ENCODE measurements around the gene DDIAS.

DDIAS gene

DNA sequence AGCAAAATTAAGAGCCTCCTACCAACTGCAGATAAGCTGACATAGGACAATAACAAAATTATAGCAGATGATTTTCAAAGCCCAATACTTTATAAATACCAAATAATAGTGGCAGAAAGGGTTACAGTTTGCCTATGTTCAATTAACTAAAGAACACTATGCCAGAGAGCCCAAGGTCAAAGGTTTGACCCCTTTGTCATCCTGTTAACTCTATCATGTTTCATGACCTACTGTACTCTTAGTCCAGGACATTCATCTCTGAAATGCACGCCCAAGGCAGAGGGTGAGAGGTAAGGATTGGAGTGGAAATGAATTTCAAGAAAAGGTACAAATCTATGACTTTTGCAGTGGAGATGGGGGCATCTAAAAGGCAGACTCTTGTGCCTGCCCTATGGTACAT is 70.6 kb downstream of the DDIAS start:
- TF ChIP-seq CTCF (IDR thresholded peaks at IDR 0.05; ENCODE audit: insufficient read depth, low read length, poor library complexity, severe bottlenecking): no peak
- no peaks in the 10 kb centered on the region for H3K36me3 ChIP-seq (ENCODE audit: control insufficient read depth, insufficient read depth, low read length)
- no peak overlapping the region for H3K4me3 ChIP-seq (replicated peaks; ENCODE audit: low read depth, low read length)
- DNase-seq (ENCODE audit: extremely low read depth, insufficient read length): no peak
- no peaks in the 10 kb centered on the region for H3K27me3 ChIP-seq (replicated peaks; ENCODE audit: control insufficient read depth, insufficient read depth, low read length)

DNA sequence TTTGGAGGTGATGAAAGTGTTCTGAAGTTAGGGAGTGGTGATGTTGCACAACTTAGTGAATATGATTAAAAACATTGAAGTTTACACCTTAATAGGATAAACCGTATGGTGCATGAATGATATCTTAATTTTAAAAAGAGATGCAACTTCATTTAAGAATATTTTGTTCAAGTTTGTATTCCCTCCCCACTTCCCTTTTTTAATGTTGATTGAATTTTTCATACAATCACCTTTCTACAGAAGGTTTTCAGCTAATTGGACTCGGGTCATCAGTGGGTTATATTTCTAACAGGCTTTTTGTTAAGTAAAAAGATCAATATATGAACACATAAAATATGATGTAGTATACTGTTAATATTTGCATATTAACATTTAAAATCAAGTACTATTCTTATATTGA is 72.6 kb downstream of the DDIAS start:
- DNase-seq (ENCODE audit: extremely low read depth, insufficient read length): no peak
- Histone ChIP-seq H3K4me3 (replicated peaks; ENCODE audit: low read depth, low read length) (no peak overlapping the region), H3K36me3 (ENCODE audit: control insufficient read depth, insufficient read depth, low read length) (no peaks in the 10 kb centered on the region), H3K27me3 (replicated peaks; ENCODE audit: control insufficient read depth, insufficient read depth, low read length) (no peaks in the 10 kb centered on the region)
- no peak for TF ChIP-seq CTCF (IDR thresholded peaks at IDR 0.05; ENCODE audit: insufficient read depth, low read length, poor library complexity, severe bottlenecking)

- H3K4me3 ChIP-seq (replicated peaks; ENCODE audit: low read depth, low read length): no peak overlapping the region
- H3K36me3 ChIP-seq (ENCODE audit: control insufficient read depth, insufficient read depth, low read length): no peaks in the 10 kb centered on the region
- no peak for TF ChIP-seq CTCF (IDR thresholded peaks at IDR 0.05; ENCODE audit: insufficient read depth, low read length, poor library complexity, severe bottlenecking)
- no peak for DNase-seq (ENCODE audit: extremely low read depth, insufficient read length)
- no peaks in the 10 kb centered on the region for H3K27me3 ChIP-seq (replicated peaks; ENCODE audit: control insufficient read depth, insufficient read depth, low read length)
Measured at GRCh38 chr11:82974851-82975250, 73.3 kb downstream of the DDIAS start.

GRCh38 chr11:82975882-82976281 is 74.3 kb downstream of the DDIAS start:
- Histone ChIP-seq H3K27me3 (replicated peaks; ENCODE audit: control insufficient read depth, insufficient read depth, low read length) (no peaks in the 10 kb centered on the region), H3K36me3 (ENCODE audit: control insufficient read depth, insufficient read depth, low read length) (no peaks in the 10 kb centered on the region), H3K4me3 (replicated peaks; ENCODE audit: low read depth, low read length) (no peak overlapping the region)
- TF ChIP-seq CTCF (IDR thresholded peaks at IDR 0.05; ENCODE audit: insufficient read depth, low read length, poor library complexity, severe bottlenecking): no peak
- DNase-seq (ENCODE audit: extremely low read depth, insufficient read length): no peak

DNA sequence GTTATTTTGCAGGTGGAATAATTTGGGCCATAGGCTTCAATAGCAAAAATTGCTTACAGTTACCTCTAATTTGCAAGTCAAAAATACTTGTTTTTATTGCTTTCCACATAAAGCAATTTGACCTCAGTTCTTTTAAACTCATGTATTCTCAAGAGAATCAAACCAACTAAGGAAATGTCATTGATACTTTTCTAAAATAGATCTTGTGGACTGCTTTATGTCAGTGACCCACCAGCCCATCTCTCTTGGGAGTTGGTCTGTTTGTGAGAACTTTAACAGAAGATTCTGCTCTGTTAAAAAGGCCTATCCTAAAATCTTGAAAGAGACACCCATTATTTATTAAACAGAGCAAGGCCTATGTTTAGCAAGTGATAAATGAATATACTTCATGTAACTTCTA is 75.2 kb downstream of the DDIAS start:
- Histone ChIP-seq H3K36me3 (ENCODE audit: control insufficient read depth, insufficient read depth, low read length) (no peaks in the 10 kb centered on the region), H3K4me3 (replicated peaks; ENCODE audit: low read depth, low read length) (no peak overlapping the region), H3K27me3 (replicated peaks; ENCODE audit: control insufficient read depth, insufficient read depth, low read length) (no peaks in the 10 kb centered on the region)
- DNase-seq (ENCODE audit: extremely low read depth, insufficient read length): no peak
- no peak for TF ChIP-seq CTCF (IDR thresholded peaks at IDR 0.05; ENCODE audit: insufficient read depth, low read length, poor library complexity, severe bottlenecking)

GRCh38 chr11:82978422-82979099 is 77.0 kb downstream of the DDIAS start:
- no peak for TF ChIP-seq CTCF (IDR thresholded peaks at IDR 0.05; ENCODE audit: insufficient read depth, low read length, poor library complexity, severe bottlenecking)
- Histone ChIP-seq H3K27me3 (replicated peaks; ENCODE audit: control insufficient read depth, insufficient read depth, low read length) (no peaks in the 10 kb centered on the region), H3K36me3 (ENCODE audit: control insufficient read depth, insufficient read depth, low read length) (no peaks in the 10 kb centered on the region; the same call in 1 of the 2 replicates), H3K4me3 (replicated peaks; ENCODE audit: low read depth, low read length) (no peak overlapping the region)
- DNase-seq (ENCODE audit: extremely low read depth, insufficient read length): no peak
